NOMO-1 treated with dmso at 0.1 percent for 144 hours (cell line): Measurements from ENCODE around the gene MTHFD1L.
"Not testable (repeated sequence)": the region's sequence is repeated elsewhere in the genome, so short reads cannot be mapped to it uniquely, and the experiment has no call there.

Source experiments
- DNase-seq: peaks from one replicate; lab custom pipeline; 2025; ENCODE audit not compliant: unreplicated experiment; lab: John Stamatoyannopoulos, UW

Gene MTHFD1L

DNA sequence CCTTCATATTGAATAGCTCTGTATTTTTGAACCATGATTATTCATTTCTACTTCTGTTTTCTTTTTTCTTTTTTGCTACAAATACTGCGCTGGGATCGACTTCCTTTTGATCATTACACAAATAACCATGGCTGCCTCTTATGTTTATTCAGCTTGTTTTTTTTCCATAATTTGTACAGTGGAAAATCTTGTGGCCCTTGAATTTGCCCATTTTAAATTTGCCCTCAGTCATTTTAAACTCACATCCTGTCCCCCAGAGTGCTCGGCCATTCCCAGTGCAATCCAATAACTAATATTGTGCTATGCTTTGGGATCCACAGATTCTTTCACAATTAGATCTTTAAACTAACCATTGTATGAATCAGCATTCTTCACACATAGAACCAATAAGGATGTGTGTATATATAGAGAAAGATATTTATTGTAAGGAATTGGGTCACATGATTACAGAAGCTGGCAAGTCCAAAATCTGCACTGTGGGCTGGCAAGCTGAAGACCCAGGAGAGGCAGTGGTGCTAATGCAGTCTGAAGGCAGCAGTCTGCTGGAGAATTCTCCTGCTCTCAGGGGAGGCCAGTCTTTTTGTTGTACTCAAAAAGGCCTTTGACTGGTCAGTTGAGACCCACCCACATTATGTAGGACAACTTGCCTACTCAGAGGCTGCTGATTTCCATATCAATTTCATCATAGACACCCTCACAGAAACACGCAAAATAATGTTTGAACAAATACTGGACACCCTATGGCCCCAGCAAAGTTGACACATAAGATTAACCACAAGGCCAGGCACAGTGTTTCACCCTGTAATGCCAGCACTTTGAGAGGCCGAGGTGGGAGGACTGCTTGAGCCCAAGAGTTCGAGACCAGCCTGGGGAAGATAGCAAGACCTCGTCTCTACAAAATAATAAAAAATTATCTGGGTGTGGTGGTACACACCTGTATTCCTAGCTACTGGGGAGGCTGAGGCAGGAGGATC lies 147.1 kb downstream of the MTHFD1L start:
- no peak for DNase-seq

DNA sequence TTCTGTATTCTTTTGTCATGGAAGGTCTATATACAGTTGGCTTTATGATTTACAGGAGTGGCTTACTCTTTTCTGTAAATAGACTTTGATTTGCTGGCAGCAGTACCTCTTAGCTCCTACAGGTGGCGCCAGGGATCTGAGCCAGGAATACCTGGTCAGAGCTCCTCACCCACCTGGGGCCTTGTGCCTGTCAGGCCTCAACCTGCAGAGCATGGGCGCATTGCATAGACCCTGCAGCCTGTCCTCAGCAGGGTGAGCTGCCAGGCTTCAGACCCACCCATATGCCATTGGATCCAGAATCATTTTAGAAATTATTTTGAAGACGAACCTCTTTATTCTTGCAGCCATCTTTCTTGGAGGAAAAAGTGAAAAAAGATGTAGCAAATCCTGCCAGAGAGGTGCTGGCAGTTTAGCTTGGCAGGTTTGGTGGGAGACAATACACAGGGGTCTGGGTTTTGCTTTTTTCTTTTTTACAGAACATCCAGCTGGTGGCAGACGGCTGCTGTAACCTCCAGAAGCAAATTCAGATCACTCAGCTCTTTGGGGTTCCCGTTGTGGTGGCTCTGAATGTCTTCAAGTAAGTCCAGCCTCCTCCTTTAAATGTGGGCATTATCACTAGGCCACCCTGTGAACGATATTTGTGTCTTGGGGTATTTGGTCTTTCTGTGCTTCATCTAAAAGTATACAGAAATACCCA lies 149.1 kb downstream of the MTHFD1L start:
- no peak for DNase-seq

DNA sequence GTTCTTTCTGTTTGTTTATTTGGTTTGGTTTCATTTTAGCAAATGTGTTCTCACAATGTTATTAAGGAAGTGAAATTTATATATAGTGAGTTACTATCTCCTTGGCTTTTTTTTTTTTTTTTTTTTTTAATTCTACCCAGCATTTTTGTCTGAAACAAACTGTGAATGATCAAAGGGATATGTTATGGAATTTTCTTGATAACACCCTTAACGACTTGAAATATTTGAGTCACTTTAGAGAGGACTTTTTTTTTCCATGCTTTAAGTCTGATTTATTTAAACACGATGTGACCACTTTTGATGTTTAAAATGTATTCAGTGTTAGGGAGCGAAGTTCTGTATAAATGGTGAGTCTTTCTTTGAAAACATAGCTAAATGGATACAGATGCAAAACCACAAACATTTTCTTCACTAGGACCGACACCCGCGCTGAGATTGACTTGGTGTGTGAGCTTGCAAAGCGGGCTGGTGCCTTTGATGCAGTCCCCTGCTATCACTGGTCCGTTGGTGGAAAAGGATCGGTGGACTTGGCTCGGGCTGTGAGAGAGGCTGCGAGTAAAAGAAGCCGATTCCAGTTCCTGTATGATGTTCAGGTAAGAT lies 149.7 kb downstream of the MTHFD1L start:
- no peak for DNase-seq

DNA sequence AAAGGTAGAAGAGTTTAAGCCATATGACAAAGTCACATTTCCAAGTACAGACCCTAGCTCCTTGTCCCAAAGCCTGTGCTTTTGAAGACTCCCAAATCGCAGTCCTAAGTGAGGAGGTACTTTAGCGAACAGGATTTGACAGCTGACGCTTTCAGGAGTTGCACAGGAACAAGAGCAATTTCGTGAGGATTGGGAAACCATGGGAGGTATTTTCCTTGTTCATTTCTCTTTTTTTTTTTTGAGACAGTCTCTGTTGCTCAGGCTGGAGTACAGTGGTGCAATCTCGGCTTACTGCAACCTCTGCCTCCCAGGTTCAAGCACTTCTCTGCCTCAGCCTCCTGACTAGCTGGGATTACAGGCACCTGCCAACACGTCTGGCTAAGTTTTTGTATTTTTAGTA lies 150.6 kb downstream of the MTHFD1L start:
- no peak for DNase-seq

DNA sequence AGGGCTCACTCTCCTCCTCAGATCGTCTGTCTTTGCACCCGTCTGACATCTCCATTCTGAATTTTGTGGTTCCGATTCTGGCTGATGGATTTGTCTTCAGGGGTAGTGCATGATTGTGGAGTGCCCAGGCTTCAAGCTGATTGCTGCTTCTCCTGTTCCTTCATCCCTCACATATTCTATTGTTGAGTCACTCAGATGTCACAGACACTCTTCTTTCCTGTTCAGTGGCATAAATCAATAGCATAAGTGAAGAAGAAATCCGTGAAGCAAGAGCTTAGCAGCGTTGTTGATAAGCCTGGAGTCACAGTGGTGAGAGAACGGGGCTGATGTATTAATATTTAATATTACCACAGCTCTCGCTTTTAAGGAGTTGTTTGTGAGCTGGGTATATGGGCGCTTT lies 152.5 kb downstream of the MTHFD1L start:
- DNase-seq: no peak

DNA sequence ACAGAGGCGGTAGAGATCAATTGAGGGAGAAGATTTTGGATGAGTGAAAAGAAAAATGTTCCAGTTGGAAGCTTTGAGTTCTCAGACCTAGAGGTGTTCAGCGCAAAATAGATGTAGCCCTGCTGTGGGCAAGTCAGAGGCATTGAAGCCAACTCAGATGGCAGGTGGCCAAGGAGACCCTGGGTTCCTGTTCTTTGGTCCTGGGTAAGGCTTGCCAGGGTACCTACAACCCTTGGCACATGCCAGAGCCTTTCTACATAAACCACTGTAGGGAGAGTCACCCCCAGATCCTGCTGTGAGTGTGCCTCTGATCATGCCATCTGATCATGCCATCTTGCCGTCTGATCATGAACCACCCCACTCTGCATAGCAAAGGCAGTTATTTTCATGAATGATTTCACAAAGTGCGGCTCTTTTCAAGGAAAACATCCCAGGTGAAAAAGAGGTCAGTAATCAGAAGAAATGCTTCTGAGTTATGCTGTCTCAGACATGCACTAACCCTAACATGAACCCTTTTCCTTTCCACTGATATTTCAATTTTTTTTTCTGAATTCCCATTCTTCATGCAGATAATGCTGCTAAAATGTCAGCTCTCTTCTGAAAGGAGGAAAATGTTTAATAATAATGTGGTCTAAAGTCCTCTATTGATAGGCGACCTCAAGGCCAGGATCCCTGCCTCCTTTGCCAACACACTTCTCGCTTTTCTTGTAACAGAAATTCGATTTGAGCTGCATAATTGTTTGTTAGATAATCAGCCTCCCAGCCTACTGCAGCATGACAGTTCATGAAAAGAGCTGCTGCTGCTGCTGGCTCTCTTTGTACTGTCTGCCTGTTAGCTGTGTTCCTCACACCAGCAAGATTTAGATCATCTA lies 153.6 kb downstream of the MTHFD1L start:
- no peak for DNase-seq

DNA sequence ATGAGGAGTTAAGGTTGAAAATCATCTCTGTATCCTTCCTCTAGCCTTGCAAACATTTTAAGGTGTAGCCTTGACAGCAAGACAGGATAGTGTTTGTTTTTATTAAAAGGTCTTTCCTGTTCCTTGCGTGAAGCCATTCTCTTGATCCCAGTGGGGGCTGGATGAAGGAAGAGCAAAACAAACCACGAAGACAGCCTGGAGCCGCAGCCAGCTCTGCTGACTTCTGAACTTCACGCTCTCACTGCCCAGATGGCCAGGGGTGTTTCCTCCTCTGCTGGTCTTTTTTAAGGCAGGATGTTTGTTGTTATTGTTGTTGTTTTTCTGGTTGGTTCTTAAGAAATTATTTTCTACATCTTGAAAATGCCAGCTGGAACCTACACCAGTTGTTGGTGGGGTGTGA lies 156.4 kb downstream of the MTHFD1L start:
- no peak for DNase-seq

DNA sequence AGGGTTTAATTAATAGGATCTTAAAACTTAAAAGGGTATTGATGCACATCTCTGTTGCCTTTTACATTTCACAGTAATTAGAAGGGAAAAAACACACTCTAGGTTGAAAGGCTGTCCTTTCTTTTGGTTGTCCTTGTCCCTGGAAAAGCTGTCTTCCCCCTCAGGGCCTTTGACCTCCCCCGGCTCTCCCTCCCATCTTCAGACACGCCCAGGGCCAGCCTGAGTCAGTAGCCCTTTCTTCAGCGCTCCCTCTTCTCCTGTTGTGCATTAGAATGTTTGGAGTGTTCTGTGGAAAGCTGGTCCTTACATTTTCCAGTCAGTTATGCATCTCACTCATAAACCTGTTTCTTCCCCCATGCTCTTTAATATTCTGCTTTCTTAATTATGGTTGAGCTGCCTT lies 157.0 kb downstream of the MTHFD1L start:
- no peak for DNase-seq

DNA sequence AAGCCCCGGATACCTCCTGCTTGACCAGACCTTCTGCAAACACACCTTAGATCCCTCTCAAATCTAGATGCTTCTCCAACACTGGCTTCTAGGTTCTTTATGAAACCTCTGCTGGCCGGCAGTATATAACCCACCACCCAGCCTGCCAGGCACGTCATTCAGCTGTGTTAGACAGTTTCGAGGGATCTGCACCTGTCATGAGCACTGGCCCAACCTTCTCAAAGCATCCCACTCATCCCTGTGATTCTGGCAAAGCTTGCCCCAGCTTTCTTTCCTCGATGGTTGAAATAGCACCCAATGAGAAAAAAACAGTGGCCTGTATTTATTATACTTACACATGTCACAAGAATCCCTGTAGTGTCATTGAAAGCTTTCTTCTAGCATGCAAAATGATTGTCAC lies 157.8 kb downstream of the MTHFD1L start:
- no peak for DNase-seq

DNA sequence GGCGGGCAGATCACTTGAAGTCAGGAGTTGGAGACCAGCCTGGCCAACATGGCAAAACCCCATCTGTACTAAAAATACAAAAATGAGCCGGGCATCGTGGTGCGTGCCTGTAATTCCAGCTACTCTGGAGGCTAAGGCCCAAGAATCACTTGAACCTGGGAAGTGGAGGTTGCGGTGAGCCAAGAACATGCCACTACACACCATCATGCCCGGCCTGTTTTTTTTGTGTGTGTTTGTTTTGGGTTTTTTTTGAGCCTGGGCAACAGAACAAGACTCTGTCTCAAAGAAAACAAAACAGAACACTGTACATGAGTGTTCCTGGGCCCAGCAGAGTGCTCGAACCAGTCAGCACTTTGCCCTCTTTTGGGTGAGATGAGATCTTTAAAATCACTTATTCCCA lies 159.1 kb downstream of the MTHFD1L start:
- DNase-seq: no peak

DNA sequence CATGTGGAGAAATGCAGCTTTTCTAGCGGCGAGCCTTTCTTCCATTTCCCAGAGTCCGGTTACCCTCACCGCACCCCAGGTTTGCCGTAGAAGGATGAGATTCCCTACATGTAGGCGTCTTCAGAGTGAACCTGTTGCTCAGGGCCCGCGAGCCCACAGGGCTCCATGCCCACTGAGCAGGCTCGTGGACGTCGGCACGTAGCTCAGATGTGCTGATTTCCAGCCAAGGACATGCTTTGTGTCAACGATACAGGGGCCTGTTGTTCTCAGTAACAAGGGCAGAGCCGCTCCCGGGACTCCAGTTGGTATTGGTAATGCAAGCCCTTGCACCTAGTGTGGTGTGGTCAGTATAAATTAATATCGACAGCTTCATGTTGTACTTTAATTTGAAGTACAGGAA lies 159.6 kb downstream of the MTHFD1L start:
- DNase-seq: no peak

DNA sequence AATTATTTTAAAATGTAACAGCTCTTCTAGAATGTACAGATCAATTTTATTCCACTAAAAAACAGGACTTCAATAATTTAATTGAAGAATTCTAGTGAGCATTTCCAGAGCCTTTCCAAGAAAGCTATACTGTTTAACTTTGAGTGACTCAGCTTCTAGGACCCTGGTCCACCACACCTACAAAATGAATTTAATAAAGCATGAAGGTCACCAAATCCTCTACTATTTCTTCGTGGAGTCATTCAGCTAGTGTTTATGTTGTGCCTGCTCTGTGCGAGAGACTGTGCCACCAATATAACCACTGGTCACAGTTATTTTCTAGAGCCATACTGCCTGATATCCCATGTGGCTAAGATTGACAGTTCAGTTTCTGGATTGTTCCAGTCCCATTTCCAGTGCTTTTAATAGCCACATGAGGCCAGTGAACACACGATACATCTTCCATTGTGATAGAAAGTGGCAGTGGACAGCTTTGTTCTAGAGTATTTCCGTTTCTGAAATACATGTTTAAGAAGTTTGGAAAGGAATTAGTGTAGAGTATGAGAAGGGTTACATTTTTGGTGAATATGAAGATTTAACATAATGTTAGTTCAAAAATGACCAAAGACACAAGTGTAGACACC lies 160.7 kb downstream of the MTHFD1L start:
- DNase-seq: no peak

DNA sequence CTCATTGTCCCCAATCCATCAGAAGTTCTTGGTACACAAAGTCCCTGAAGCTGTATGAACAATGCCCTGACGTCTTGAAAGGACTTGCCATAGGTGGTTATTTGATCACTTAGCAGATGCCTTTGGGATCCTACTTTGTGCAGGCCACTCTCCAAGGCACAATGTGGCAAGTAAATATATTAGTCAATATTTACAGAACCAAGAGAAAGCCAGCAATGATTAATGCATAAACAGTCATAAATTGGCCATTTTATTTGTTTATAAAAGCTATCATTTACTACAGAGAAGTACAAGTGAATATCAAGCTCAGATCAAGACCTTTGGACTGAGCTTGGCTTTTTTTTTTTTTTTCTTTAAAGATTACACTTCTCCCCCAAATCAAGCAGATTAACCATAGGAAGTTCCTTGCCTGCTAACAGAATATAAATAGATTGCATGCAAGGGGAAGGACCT lies 161.8 kb downstream of the MTHFD1L start:
- DNase-seq: no peak

DNA sequence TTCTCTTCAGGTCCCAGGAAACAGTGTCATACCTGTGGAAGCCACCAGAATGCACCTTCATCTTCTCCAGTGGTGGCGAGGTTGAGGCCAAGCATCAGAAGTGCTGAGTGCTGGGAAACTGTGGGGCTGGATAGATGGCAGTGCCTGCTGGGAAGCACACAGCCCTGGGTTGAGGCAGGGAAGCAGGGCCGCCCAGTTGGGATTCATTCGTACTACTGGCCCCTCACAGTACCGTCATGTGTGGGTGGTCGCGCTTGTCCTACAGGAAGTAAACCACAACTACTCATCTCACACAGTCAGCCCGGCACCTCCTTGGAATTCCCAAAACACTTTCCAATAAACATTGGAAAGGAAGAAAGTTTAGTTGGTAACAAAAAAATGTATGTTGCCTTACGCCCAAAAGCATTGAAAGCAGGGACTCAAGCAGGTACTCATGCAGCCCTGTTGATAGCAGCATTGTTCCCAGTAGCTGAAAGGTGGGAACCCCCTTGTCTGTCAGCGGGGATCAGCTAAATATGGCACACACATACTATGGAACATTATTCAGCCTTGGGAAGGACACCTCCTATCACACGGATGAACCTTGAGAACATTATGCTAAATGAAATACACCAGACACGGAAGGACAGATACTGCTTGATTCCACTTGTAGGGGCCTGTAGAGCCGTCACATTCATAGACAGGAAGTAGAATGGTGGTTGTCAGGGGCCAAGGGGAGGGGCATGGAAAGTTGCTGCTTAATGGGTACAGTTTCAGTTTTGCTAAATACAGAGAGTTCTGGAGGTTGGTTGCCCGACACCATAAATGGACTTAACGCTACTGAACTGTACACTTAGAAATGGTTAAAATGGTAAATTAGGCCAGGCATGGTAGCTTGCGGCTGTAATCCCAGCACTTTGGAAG lies 162.7 kb downstream of the MTHFD1L start:
- DNase-seq: no peak

DNA sequence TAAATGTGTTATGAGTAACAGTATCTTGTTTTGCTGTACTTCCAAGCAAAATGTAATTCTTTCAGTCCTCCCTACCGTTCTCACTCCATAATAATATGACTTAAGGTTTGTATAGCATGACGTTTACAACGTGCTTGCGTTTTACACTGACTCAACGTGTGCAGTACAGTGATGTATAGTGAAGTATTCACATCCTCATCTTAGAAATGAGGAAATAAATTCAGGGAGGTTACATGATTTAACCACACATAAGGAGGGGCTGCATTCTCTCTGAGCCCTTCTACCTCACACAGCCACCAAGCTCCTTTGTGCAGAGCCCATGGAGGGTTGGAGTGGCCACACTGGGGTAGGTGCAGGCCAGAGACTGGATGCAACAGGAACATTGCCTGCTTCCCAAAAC lies 164.5 kb downstream of the MTHFD1L start:
- no peak for DNase-seq

DNA sequence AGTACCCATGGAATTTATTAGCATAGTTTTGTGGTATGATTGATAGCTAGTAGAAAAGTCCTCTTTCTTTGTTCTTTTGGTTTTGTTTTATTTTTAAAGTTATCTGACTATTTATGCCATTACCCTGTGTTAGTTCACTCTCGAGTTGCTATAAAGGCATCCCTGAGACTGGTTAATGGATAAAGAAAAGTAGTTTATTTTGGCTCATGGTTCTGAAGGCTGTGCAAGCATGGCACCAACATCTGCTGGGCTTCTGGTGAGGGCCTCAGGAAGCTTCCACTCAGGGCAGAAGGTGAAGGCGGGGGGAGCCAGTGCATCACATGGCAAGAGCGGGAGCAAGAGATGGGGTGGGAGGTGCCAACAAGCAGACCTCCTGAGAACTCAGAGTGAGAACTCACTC lies 166.5 kb downstream of the MTHFD1L start:
- no peak for DNase-seq

DNA sequence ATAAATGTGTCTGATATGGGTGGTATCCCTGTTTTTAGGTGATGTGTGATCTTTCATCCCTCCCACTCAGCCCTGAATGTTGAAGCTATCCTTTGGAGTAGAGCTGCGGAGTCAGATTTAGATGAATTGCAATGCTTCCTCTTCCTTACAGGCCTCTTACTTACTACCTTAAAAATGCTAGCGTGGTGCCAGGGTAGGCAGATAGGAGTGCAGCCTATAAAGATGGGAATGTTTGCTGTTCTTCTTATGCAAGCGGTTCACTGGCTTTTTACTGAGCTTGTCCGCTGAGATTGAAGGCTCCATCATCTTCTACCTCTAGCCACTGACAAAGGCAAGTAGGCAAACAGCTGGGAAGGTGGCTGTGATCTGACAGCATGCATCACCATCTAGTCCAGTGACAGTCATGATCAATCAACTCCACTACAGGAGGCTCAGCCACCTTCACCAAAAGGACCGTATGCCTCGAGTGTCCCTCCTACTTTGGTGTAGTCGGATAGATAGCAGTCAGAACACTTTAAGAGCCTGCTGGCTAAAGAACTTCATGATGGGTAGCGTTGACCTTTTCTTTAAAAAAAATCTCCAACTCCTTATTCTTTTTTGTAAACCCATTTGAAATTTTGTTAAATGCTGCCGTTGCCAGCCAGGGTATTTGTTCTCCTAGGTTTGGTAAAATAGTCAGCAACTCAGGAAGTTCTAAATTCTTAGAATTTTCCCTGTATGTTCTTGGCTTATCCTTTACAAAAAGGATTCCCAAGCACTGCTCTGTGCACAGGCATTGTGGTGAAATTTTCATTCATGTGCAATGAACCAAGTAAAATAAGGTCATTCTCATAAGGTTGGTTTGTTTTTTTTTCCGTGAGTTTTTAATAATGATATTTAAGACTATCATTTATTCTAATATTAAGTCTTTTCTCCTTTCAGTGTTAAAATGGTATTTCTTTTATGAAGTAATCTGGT lies 169.6 kb downstream of the MTHFD1L start:
- DNase-seq: no peak

DNA sequence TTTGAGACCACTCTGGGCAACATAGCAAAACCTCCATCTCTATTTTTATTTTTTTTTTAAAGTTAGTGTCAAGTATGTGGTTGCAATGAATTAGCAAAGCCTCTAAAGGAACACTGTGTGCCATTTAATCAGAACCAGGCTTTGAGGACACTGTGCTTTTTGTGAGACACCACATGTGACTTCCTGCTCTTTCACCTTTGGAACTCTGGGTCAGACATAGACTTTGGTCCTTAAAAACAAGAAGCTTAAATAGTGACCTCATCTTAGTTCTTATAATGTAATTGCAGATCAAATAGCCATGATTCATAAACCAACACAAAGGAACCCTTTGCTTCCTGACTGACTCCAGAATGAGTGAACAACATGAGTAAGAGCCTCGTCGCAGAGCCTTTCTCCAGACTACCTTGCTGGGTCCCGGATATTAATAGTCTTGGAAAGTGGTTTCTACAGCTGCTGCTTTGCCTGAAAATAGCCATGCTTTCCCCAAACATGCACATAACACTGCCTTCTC lies 170.8 kb downstream of the MTHFD1L start:
- DNase-seq: not testable (repeated sequence)
